GM19193 (cell line): ENCODE data around the gene JPH2.

ENCODE experiments used
- POLR2A ChIP-seq: IDR thresholded peaks from 4 replicates; pipeline ENCODE4 v1.6.1; 2011; ENCODE audit not compliant: insufficient read depth, insufficient read length; ENCODE audit errors: extremely low read depth

JPH2 gene

DNA sequence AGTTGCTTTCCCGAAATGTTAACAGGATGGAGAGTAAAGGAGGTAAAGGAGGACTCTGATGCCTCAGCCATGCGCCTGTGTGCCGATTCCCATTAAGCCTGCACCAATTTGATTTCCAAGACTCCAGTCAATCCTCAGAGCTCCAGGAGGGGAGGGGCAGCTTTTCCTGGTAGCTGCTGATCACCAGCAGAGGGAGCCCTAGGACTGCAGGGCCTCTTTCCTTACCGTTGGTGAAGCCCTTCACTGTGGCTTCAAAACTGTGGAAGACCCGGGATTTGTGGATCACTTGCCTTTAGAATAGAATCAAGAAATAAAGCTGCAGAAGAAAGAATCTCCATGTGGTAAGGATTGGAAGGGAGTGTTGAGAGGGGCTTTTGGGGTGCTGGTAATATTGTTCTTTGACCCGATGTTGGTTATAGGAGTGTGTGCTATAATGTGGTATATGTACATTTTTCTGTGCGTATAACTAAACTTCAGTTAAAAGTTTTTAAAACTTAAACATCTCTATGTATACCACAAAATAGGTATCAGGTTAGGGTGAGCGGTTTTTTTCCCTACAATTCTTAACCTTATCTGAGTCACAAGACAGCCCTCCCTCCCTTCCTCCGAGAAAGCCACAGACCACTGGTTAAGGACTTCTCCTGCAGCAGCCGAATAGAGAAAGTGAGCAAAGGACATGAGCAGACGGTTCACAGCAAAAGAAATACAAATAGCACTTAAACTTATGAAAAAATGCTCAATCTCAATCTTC lies 30.5 kb upstream of the JPH2 start:
- TF ChIP-seq POLR2A = no peak

DNA sequence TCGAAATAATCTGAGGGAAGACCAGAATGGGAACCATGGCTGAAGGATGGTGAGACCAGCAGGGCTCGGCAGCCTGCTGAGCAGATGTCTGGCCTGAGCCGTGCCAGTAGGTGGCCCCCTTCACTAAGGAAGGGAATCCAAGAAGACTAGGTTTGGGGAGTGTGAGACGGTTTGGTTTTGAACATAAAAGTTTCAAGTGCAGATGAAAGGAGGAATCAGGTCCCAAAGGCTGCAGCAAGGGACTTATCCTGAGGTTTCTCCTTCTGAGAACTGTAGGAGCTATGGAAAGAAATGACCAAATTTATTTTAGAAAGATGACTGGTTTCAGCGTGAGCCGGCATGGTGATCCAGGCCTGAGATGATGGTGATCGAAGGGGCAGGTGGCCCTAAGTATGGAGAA lies 28.1 kb upstream of the JPH2 start:
- TF ChIP-seq POLR2A = no peak

DNA sequence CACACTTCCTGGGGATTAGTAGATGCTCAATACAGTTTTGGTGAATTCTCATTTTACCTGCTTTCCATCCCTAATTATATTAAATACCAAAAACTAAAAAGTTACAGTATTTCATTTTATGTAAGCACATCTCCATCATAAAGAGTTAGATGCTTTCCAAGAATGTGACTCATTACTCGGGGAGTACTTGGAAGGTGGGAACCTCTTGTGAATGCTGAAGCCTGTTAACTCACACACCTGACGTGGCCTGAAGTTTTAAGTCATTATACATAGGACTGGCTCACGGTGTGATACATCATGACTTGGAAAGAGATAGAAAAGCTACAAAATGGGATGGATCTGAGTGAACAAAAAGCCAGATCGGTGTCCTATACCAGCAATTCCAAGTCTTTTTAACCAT lies 25.8 kb upstream of the JPH2 start:
- TF ChIP-seq POLR2A = no peak

DNA sequence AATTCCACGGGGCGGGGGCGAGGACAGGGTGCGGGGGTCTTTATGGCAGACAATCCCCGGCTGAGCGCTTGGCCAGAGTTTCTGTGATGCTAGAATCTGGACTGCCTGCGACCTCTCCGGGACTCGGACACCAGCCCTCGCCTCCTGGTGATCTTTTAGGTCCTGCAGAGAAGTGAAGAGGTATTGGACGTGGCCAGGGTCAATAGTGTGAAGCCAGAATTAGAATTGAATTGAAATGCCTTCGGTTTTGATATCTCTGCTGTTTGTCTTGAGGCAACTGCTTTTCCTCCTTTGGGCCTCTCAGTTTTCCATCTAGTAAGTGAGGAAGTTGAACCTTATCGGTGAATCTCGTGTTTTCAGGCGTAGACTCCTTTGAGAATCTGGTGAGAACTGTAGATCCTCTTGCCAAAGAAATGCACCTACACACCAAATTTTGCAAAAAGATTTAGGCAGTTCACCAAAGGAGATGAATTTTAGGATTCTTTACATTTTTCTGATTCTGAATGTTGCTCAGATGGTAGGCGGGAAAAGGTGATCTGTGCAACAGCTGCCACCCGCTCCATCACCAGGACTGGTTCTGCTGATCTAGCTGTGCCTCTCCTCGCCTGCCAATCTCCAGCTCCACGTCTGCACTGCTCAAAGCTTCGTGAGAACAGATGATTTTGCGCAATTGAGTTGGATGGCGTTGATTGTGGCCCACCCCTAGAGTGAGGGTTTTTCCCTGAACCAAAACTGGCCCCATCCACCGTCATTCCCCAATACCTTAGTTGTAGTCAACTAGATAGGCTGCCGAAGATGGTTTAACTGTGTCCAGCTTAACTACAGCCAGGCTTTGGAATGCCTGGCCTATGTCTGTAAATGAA lies 24.4 kb upstream of the JPH2 start:
- TF ChIP-seq POLR2A = no peak

DNA sequence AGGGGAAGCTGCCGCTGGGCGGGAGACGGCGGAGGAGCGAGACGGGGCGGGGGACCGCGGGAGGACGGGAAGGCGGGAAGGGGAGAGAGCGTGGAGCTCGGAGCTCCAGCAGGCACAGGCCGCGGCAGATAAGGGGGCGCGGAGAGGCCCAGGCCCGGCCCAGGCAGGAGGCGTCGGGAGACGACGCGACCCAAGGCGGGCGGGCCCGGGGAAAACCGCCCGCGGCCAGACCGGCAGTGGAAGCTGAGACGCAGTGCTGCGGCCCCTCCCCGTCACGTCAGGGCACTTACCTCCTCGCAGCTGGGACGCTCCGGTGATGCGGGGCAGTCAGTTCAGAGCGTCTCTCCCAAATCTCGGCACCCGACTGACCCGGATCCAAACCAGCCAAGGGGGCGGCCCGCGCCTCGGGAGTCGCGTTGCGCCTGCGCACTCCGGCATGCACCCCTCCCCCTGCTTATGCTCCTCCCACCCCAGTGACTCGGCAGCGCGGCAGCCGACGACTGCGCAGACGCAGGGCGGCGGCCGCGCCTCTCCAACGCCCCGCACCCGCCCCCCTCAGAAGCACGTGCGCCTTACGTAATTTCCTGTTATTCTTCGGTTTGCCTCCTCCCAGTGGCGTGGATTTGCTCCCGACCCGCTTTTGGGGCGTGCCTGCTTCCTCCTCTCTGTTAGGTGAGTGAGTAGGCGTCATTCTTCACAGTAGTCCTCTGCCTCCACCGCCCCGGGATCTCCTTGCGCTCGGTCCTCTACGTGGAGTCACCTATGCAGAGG lies 23.6 kb upstream of the JPH2 start, which contains the start of gene OSER1:
OSER1 (minus strand) TSS at position 366 of the 771 bp plus-strand sequence. CDS start 3,814 bp downstream, outside the sequence.
- TF ChIP-seq POLR2A = peak; percentile 81

DNA sequence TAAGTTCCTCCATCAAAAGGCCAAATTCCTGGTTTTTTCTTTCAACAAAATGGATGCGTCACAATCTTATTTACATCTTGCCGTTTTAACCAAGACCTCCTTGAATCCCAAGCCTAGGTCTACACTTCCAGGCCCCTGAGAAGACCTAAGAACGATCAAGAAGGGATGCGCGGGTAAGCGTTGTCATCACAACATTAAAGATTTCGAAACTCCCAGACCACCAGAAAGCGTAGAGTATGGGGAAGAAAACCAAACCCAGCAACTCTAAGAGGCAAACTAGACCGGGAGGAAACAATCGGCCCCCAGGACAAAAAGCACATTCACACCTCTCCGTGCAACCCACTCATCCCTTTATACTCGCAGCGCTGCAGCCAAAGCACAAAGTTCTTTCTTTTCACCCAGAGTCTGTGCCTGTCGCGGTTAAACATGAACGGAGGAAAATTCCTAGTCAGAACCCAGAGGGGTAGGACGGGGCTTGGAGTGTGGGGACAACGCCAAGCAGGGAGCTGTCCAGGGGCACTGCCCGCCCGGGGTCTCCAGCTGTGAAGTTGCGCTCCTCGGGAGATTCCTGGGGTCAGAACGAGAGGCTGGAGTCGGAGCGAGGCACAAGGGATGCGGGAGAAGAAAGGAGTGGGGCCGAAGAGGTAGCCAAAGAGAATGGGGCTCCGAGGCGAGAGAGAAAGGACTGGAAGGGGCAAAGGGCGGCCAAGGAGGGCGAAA lies 22.9 kb upstream of the JPH2 start:
- no peak for TF ChIP-seq POLR2A

DNA sequence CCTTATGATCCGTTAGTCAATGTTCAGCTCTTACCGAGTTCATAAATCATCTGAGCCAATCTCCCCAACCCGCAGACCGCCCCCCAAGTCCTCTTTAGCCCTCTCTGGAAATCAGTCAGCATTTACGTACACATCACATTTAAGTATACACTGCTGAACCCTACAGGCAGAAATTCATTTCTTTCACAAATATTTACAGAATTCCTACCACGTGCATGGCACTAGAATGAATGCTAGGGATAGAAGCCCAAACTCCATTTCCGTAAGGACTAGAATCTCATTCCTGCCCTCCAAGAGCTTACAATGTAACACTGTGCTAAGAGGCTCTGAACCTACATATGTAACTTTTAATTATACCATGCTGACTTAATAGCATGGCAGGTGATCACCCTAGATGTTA lies 21.8 kb upstream of the JPH2 start:
- no peak for TF ChIP-seq POLR2A

DNA sequence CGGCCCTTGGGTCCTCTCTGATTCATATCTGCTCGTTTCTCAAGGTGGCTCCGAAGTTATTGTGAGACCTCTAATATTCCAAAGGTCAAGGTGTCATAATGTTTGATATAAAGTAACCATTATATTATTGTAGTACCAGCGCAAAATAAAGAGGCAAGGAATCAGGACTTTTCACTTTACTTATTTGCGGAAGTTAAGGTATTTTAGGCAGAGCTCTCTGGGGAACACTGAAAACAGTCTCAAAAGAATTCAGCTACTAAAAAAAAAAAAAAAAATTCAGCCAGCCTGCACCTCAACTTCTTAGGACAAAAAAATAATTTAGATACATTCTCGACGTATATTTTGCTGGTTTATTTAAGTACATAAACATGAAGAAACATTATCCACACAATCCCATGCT lies 21.2 kb upstream of the JPH2 start:
- TF ChIP-seq POLR2A = no peak

DNA sequence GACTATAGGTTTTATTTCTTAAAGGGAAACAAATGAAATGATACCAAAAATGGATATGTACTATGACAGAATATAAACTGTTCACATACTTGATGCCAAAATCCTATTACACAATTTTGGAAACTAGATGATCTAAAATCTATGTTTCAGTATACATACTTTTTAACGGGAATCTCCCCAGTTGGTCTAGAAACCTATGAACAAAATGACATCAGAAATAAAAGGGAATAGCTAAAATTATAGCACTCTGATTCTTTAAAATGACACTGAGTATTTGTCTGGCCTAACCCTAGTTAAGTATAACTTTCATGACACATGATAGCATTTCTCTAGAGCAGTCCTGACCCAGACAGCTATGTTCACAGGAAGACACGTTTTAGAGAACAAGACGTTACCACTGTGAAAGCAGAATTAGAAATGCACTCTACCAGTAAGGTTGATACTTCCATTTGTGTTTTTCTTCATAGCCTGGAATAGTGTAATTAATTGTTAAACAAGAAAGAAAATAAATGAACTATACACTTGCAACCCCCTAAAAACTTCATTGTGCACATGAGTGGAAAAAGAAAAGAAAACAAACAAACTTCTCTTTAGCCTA lies 20.2 kb upstream of the JPH2 start:
- TF ChIP-seq POLR2A = no peak

DNA sequence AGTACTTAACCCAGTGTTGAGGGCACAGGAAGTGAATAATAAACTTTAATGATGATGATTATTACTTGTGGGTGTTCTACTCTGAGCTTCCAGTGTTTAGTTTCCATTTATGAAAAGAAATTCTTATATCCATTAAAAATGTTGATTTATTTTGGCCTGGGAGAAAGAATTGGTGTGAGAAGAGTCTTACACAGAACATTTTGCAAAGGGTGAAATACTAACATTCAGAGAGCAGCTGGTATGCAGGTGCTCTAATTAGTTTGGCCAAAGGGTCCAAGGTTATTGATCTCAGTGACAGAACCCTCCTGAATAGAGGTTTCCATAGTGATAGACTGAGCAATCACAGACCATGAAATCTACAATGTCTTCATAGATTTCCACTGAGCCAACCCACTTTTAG lies 19.1 kb upstream of the JPH2 start:
- no peak for TF ChIP-seq POLR2A

DNA sequence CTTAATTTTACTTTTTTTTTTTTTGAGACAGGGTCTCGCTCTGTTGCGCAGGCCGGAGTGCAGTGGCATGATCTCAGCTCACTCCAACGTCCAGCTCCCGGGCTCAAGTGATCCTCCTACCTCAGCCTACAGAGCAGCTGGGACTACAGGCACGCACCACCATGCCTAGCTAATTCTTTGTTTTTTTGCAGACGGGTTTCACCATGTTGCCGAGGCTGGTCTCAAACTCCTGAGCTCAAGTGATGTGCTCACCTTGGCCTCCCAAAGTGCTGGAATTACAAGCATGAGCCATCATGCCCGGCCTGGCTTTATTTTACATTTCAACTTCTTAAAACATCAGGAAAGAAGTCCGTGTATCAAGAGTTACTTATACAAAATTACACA lies 17.8 kb upstream of the JPH2 start:
- TF ChIP-seq POLR2A = no peak

DNA sequence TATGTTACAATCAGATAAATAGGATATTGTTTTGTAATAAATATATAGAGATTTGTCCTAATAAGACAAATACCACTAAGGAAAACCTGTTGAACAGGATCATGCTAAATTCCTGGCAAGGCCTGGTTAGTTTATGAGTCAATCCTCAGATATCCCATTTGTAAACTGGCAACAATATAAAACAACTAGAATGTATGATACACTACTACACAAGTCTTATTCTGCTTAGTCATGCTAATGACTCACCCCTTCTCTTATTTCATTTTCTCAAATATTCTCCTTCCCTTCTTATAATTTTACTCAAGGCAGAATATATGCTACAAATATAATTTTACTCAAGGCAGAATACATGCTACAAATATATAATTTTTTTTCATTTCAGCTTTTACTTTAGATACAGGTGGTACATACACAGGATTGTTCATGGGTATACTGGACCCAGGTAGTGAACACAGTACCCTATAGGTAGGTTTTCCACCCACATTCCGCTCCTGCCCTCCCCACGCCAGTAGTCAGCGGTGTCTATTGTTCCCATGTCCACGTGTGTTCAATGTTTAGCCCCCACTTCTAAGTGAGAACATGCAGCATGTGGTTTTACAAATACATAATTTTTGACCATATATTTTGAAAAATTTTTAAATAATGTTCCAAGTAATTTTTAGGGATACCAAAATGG lies 17.3 kb upstream of the JPH2 start:
- TF ChIP-seq POLR2A = no peak

DNA sequence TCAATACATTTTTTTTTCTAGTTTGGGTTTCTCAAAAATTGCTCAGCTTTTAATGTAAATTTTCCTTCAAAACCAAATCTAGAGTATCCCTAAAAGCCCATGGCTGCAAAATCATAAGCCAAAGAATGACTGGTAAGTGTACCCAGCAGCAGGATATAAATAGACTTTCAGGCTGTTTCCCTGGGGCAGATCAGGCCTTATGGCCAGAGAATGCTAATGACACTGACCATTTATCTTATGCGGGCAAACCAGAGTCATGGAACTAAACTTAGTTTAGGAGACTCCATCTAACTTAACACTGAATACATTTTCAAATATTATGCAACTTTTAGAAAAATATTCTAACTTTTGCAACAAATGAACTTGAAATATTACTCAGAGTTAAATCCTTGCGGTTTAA lies 16.2 kb upstream of the JPH2 start:
- TF ChIP-seq POLR2A = no peak

DNA sequence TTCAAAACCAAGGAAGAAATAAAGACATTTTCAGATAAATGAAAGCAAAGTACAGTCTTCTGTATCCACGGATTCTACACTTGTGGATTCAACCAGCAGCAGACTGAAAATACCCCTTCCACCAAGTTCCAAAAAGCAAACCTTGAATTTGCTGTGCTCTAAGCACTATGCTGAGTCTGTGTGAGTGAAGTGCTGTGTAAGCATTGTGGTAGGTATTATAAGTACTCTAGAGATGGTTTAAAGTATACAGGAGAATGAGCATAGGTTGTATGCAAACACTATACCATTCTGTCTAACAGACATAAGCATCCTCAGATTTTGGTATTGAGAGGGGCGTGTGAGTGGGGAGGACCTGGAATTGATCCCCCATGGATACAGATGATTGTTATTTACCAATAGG lies 14.0 kb upstream of the JPH2 start:
- TF ChIP-seq POLR2A = no peak
